NCI-H748 (cell line): ENCODE results near the gene KLHL30.
A peak's percentile ranks its signal among the peaks of the same experiment; 100 is the strongest.

Experiments used
- DNase-seq: peaks from one replicate; lab custom pipeline; 2025; ENCODE audit not compliant: unreplicated experiment; lab: John Stamatoyannopoulos, UW

Gene KLHL30

GRCh38 chr2:238144262-238144661 lies 5.8 kb downstream of the KLHL30 start:
- DNase-seq = no peak

- DNase-seq = no peak
Observed at GRCh38 chr2:238145046-238145445, 6.6 kb downstream of the KLHL30 start.

GRCh38 chr2:238145851-238146250 lies 7.4 kb downstream of the KLHL30 start:
- no peak for DNase-seq

GRCh38 chr2:238146884-238147544 lies 8.5 kb downstream of the KLHL30 start:
- no peak for DNase-seq

GRCh38 chr2:238148981-238149380 lies 10.5 kb downstream of the KLHL30 start:
- DNase-seq = no peak

- no peak for DNase-seq
Observed at GRCh38 chr2:238149841-238150572, 11.5 kb downstream of the KLHL30 start.

GRCh38 chr2:238150686-238151085 lies 12.2 kb downstream of the KLHL30 start:
- DNase-seq = no peak

- no peak for DNase-seq
Observed at GRCh38 chr2:238151205-238151604, 12.7 kb downstream of the KLHL30 start.

- no peak for DNase-seq
Observed at GRCh38 chr2:238151628-238152235, 13.3 kb downstream of the KLHL30 start.

- no peak for DNase-seq
Observed at GRCh38 chr2:238152771-238153688, 14.6 kb downstream of the KLHL30 start.

GRCh38 chr2:238154570-238154969 lies 16.1 kb downstream of the KLHL30 start:
- DNase-seq = no peak

- DNase-seq = no peak
Observed at GRCh38 chr2:238155051-238155760, 16.7 kb downstream of the KLHL30 start.

GRCh38 chr2:238155761-238156694 lies 17.6 kb downstream of the KLHL30 start:
- DNase-seq = no peak

GRCh38 chr2:238157506-238158017 lies 19.1 kb downstream of the KLHL30 start:
- DNase-seq = no peak

GRCh38 chr2:238158018-238158508 lies 19.6 kb downstream of the KLHL30 start:
- no peak for DNase-seq

GRCh38 chr2:238158509-238159070 lies 20.1 kb downstream of the KLHL30 start, which contains the start of gene ERFE:
TSS of gene ERFE (plus strand) at chr2:238158970. CDS start at chr2:238159008, 38 bp downstream.
- DNase-seq = peak; percentile 67

- peak; percentile 48 for DNase-seq
Observed at GRCh38 chr2:238159071-238159539, 20.6 kb downstream of the KLHL30 start.

GRCh38 chr2:238159661-238160205 lies 21.3 kb downstream of the KLHL30 start:
- DNase-seq = no peak
